ENCODE data around the gene MLF1.
A peak's percentile ranks its signal among the peaks of the same experiment; 100 is the strongest.

MLF1 gene

GRCh38 chr3:158642005-158642404 lies 71.0 kb downstream of the MLF1 start:
- H3K27me3 ChIP-seq (ENCODE audit: control insufficient read depth, insufficient read depth, low read length), result no peaks in the 10 kb centered on the region
- H2AFZ ChIP-seq, result no peak overlapping the region
- no peaks in the 10 kb centered on the region for H3K36me3 ChIP-seq (ENCODE audit: control insufficient read depth, insufficient read depth, low read length)
- H3K4me2 ChIP-seq (ENCODE audit: low read length), result no peak overlapping the region
- peaks cover 2% of the 10 kb centered on the region for H3K79me2 ChIP-seq
- H3K27ac ChIP-seq, result no peak overlapping the region
- no peak overlapping the region for H3K4me3 ChIP-seq (ENCODE audit: low read depth, low read length)
- H3K9me3 ChIP-seq (ENCODE audit: control insufficient read depth, low read length), result no peaks in the 10 kb centered on the region
- no peak overlapping the region for H3K9ac ChIP-seq
- no peak for TF ChIP-seq CTCF (IDR thresholded peaks at IDR 0.05)
- H3K4me1 ChIP-seq, result no peaks in the 10 kb centered on the region

GRCh38 chr3:158642474-158643210 lies 71.6 kb downstream of the MLF1 start:
- no peaks in the 10 kb centered on the region for H3K9me3 ChIP-seq (ENCODE audit: control insufficient read depth, low read length)
- no peaks in the 10 kb centered on the region for H3K4me1 ChIP-seq
- H3K4me2 ChIP-seq (ENCODE audit: low read length), result no peak overlapping the region
- H2AFZ ChIP-seq, result no peak overlapping the region
- peaks cover 2% of the 10 kb centered on the region for H3K79me2 ChIP-seq
- H3K36me3 ChIP-seq (ENCODE audit: control insufficient read depth, insufficient read depth, low read length), result no peaks in the 10 kb centered on the region
- H3K9ac ChIP-seq, result no peak overlapping the region
- no peak for TF ChIP-seq CTCF (IDR thresholded peaks at IDR 0.05)
- no peak overlapping the region for H3K4me3 ChIP-seq (ENCODE audit: low read depth, low read length)
- H3K27ac ChIP-seq, result no peak overlapping the region
- no peaks in the 10 kb centered on the region for H3K27me3 ChIP-seq (ENCODE audit: control insufficient read depth, insufficient read depth, low read length)

GRCh38 chr3:158644345-158644908 lies 73.4 kb downstream of the MLF1 start, which contains the start of gene GFM1:
TSS of gene GFM1 (plus strand) at chr3:158644527. CDS start at chr3:158644635, 108 bp downstream.
- H3K4me1 ChIP-seq, result no peaks in the 10 kb centered on the region
- H3K9me3 ChIP-seq (ENCODE audit: control insufficient read depth, low read length), result no peaks in the 10 kb centered on the region
- H3K4me3 ChIP-seq (ENCODE audit: low read depth, low read length), result peak within 1 kb of the TSS; percentile 97
- TF ChIP-seq CTCF (IDR thresholded peaks at IDR 0.05), result peak; percentile 94
- H2AFZ ChIP-seq, result peak within 1 kb of the TSS; percentile 96
- no peaks in the 10 kb centered on the region for H3K36me3 ChIP-seq (ENCODE audit: control insufficient read depth, insufficient read depth, low read length)
- peak within 1 kb of the TSS; percentile 89 for H3K27ac ChIP-seq
- peak within 1 kb of the TSS; percentile 71 for H3K4me2 ChIP-seq (ENCODE audit: low read length)
- peaks cover 2% of the 10 kb centered on the region for H3K79me2 ChIP-seq
- peak within 1 kb of the TSS; percentile 3 for H3K9ac ChIP-seq
- no peaks in the 10 kb centered on the region for H3K27me3 ChIP-seq (ENCODE audit: control insufficient read depth, insufficient read depth, low read length)

GRCh38 chr3:158649791-158650190 lies 78.8 kb downstream of the MLF1 start:
- no peak overlapping the region for H3K4me2 ChIP-seq (ENCODE audit: low read length)
- no peak overlapping the region for H2AFZ ChIP-seq
- no peak overlapping the region for H3K4me3 ChIP-seq (ENCODE audit: low read depth, low read length)
- no peaks in the 10 kb centered on the region for H3K4me1 ChIP-seq
- H3K9me3 ChIP-seq (ENCODE audit: control insufficient read depth, low read length), result no peaks in the 10 kb centered on the region
- H3K27ac ChIP-seq, result no peak overlapping the region
- TF ChIP-seq CTCF (IDR thresholded peaks at IDR 0.05), result no peak
- no peaks in the 10 kb centered on the region for H3K27me3 ChIP-seq (ENCODE audit: control insufficient read depth, insufficient read depth, low read length)
- no peak overlapping the region for H3K9ac ChIP-seq
- no peaks in the 10 kb centered on the region for H3K36me3 ChIP-seq (ENCODE audit: control insufficient read depth, insufficient read depth, low read length)
- peaks cover 2% of the 10 kb centered on the region for H3K79me2 ChIP-seq
